Measurements from ENCODE around the gene CTNND2.
"Not testable (repeated sequence)": the region's sequence is repeated elsewhere in the genome, so short reads cannot be mapped to it uniquely, and the experiment has no call there.

The CTNND2 gene

DNA sequence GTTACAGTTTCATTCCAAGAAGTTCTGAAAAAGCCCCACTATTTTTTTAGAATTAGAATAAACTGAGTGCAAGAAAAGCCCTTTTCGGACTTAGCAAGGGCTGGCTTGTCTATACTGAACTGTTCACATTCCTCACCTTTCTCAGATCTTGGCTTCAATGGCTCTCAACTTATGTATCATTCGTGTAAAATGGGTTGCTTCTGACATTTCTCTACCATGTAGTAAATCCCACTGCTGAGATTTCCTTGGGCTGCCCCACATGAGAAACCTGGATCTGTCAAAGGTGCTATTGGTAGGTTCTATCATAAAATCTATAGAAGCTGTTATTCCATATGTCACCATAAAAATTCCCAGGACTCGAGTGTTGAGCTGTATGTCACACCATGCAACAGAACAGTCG lies 454.3 kb downstream of the CTNND2 start:
- no peak for DNase-seq

DNA sequence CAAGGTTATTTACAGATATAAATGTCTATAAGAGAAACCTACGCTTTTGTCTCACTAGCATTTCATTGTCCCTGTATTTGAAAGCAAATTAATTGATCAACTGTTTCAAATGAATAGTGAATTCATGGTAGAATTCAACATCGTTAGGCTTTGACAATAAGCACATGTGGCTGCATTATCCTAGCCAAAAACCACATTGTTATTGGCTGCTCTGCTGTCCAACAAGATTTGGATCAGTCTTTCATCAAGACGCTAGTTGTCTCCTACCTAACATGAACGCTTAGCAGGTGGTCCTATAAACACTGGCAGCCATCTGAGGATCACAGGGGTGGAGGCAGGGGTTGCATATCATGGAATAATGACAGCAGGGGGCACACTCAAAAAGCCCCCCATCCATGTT lies 455.0 kb downstream of the CTNND2 start:
- no peak for DNase-seq

DNA sequence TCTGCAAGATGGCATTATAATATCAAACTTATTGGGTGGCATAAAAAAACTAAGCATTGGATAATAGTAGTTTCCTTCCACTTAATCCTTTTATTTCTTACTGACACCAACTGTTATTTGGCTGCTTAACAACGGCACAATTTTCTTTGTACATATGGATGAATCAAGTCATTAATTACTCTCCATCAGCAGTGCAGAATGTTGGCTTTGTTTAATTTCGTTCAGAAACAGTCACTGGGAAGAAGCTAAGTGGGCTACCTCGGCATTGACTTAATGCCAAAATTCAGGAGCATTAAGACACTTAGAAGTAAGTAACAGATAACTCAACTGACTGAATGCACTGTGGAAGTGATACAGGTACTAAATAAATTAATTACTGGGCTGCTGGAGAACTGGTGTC lies 460.4 kb downstream of the CTNND2 start:
- no peak for DNase-seq

DNA sequence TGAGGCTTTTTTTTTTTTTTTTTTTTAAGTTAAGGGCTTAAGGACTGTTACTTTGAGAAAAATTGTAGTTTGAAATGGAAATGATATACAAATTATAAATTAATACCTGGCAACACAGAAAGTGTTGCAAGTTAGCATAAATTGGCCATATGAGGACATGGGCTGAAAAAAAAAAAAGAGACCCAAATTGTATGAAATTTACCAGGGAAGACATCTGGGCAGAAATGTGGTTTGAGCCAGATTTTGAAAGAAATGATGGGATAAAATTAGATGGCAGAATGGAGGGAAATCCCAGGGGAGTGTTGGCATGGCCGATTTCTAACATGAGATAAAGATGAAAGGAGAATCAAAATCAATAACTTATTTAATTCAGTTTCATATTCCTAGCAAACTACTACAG lies 472.1 kb downstream of the CTNND2 start:
- no peak for DNase-seq

DNA sequence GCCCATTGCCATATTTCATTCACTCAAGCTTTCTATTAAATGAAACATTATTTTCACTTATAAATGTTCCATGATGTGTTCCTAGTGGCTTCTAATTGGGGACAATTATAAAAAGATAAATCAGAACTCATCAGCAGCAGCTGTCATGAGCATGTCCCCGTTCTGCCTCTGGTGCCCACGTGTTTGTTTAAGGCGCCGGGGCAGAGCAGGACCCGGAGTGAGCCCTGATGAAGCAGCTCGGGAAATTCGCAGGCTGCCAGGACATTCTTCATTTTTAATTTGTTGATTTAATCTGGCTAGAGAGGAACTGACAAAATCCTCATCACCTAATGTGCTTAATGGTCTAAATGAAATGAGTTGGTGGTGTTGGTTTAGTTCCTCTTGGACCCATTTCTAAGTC lies 475.0 kb downstream of the CTNND2 start:
- DNase-seq = no peak

DNA sequence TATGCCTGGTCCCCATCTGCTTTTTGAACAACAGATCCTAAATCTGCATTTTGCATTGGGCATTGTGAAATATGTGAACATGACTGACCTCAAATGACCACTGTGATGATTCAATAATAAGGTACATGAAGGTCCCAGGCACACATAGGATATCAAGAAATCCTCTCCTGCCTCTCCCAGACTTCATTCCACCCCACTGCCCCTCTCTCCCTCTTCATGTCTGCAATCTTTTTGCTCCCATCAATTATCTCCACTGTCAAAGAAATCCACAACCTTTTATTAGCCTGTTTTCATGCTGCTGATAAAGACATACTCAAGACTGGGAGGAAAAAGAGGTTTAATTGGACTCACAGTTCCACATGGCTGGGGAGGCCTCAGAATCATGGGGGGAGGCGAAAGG lies 476.7 kb downstream of the CTNND2 start:
- no peak for DNase-seq

DNA sequence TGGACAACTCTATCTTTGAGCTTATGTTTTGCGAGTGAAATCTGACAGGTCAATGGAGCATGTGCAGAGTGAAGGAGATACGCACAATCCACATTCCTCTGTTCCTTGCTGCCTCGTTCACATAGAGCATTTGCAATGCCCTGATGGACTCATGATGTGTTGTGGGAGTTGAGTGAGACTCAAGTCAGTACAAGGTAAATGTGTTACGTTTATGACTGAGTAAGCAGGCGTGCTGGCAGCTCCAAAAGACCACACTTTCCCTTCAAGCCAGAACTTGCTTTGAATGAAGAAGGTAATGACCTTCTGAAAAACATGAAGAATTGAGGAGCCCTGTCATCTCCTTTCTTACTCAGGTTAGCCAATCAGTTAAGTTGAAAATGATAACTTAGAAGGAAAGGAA lies 477.8 kb downstream of the CTNND2 start:
- DNase-seq = no peak

DNA sequence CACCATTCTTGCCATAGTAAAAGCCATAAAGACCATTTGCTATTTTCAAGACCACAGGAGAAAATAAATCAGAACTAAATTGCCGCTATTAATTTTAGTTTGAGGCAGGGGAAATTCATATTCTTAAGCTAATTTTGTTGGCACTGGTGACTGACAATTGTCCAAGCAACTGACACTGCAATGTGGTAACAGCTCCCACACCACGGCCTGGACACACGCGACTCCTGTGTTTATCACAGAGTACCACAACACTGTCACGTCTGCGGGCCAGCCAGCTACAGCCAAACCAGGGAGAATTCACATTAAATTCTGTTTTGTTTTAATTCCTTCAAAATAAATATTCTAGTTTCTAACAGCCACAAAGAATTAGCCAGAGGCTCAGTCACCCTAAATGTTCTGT lies 481.9 kb downstream of the CTNND2 start:
- DNase-seq = no peak

DNA sequence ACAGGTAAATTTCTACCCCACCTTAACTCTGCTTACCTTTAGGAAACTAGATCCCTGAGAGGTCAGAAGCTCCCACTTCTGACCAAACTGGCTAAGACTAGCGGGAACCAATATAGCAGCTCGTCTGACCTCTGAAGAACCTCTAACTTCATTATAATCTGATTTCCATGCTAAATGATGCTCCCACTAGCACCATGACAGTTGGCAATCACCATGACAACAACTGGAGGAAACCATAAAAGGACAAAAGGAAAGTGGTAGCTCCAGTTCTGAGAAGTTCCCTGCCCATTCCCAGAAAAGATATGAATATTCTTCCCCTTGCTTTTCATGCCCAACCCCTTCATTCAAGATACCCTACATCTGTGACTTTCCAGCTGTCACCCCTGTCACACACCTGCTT lies 483.3 kb downstream of the CTNND2 start:
- no peak for DNase-seq

DNA sequence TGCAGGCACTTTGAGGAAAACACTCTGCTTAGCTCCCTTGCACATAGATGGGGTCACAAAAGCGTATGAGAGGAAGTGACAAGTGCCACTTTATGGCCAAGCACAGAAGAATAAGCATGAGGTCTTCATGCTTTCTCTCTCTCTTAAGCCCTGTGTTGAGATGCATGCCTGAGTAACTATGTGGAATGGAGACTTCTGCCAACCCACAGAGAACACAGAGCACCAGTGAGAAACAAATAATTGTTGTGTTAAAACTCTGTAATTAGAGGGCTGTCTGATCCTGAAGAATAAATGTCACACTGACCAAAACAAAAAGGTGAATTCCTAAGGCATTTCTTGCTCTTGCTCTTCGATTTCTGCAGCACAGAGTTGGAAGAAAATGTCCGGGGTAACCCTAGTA lies 488.5 kb downstream of the CTNND2 start:
- DNase-seq = no peak

DNA sequence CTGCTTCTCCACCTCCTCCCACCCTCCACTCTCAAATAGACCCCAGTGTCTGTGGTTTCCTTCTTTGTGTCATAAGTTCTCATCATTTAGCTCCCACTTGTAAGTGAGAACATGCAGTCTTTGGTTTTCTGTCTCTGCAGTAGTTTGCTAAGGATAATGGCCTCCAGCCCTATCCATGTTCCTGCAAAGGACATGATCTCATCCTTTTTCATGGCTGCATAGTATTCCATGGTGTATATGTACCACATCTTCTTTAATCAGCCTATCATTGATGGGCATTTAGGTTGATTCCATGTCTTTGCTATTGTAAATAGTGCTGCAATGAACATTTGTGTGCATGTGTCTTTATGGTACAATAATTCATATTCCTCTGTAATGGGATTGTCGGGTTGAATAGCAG lies 489.5 kb downstream of the CTNND2 start:
- DNase-seq = not testable (repeated sequence)

DNA sequence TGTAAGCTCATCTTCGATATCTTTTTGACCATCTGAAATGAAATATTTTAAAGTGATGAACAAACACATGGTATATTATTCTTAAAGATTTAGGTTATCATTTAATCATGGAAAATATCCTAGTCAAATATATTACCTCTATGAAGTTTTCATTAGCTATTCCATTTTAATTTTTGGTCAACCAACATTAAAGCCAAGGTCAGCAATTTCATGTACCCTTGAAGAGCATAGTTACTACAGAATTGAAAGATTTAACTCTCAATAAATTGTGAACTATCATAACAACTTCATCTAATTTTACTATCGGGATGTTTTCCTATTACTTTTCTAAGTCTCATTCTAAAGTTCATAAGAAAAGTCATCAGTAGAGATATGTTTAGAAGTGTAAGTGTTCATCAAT lies 492.6 kb downstream of the CTNND2 start:
- DNase-seq = no peak

DNA sequence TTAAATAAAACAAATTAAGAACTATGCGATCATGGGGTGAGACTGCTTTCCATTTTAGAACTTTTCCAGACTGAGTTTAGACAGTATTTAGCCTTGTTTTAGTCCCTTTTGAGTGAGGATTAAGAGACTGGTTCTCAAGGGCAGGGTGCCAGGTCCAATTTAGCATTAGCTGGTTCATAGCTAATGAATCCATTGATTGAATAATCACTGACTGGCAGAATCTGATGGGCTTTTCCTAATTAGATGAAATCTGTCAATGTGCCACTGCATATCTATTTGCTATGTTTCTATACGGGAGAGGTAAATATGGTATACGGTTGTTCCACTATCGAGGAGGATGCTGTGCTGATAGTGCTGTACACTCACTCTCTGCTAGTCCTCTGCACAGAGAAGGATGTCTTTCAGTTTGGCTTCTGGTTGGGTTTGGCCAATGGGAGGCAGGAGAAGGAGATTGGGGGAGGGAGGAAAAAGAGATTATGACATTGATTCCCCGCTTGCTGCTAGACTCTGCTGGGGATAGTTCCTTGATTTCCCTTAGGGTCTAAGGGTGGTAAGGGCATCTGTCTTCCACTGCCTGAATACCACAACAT lies 496.6 kb downstream of the CTNND2 start:
- DNase-seq = no peak

DNA sequence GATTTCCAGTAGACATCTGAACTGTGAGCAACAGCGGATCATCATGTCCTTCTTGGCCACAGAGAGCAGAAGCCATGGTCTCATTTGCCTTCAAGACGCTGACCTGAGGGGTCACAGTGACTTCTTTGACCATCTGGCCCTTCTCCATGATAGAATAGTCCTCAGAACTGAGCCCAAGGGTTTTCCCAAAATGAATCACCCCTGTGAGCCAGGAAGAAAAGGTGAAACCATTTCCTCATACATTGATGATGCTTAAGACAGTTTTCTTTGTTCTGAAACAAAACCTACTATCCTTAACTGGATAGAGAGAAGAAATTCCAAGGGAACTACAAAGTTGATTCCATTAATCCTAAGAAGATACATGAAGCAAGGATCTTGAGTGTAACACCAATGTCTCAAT lies 503.9 kb downstream of the CTNND2 start:
- no peak for DNase-seq

DNA sequence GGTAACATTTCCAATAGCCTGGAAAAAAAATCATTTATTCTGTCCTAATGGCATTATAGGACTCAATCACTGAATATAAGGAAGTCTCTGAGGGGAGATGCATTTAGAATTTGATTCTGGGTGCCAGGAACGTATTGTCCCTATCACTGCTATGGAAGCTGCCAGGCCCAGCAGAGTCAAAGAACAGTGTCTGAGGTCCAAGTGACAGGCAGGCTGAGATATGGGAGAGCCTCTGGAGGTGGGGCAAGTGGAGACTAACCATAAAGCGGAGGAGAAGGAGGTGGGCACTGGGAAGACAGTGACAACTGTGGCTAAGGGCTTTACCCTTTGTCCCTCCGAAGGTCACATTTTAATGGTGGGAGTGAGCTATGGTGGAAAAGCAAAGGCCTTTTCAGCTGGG lies 505.5 kb downstream of the CTNND2 start:
- DNase-seq = no peak

DNA sequence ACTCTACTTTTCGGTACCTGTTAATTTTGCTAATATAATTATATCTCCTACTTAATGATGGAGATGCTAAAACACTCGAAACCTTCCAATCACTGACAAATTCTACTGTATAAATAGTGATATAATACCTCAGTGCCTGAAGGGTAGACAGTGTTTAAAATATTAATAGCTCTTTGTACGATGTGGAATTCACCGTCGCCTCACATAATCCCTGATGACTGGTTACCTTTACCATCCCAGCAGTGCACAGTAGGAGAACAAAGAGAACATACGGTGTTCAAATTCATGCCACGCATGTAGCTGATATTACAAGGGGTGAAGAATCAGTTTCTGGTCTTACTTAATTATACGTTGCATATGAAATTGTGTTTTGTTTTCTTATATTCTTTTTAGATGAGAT lies 506.7 kb downstream of the CTNND2 start:
- DNase-seq = no peak

DNA sequence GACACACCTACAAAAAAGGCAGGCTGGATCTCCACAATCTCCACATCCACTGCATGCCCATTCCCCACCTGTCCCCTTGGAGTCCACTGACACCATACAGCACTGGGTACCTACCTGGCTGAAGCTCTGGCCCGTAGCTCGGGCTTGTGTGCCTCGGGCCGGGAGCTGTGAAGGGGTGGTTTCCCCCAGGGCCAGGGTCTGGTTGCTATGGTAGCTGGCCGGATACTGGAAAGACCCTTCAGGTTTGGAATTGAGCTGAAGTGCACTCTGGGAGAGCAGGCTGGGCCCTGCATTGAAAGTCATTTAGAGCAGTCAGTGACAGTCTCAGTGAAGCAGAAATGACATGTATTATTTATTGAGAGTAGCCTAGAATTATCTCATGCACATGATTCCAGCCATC lies 507.3 kb downstream of the CTNND2 start:
- no peak for DNase-seq

DNA sequence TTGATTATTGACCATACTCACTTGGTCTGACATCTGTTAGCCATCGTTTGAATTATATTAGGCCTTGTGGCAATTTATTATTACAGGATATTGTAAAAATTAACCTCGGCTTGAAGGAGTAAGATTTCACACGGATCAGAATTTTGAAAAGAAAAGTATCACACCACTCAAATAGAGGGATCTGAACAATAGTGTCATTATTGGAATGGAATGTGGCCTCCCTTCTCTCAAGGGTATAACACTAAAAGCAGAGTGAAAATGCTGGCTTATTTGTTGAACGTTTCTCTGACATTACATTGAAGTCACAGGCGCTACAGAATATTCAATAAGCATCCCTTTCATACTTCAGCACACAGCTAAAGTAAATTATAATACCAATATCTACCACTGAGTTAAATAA lies 509.3 kb downstream of the CTNND2 start:
- no peak for DNase-seq

DNA sequence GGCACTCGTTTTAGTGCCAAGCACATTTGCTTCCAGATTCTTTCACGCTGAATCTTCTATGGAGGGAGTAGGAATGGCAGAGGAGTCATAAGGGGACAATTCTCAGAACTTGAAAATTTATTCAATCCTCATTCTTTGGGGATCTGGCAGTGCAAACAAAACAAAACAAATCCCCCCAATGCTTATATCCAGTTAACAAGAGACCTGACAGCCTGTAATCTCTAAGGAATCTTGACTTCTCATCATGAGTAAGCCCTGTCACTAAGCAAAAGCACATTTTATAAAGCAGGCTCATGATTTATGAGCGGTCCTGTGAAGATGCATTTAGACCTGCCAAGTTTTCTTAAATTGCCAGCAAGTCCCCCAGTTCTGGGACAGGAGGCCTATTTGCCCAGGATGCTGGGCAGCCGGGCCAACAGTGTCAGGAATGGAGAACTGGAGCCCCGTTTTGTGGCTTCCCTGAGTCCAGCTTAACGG lies 513.9 kb downstream of the CTNND2 start:
- no peak for DNase-seq

DNA sequence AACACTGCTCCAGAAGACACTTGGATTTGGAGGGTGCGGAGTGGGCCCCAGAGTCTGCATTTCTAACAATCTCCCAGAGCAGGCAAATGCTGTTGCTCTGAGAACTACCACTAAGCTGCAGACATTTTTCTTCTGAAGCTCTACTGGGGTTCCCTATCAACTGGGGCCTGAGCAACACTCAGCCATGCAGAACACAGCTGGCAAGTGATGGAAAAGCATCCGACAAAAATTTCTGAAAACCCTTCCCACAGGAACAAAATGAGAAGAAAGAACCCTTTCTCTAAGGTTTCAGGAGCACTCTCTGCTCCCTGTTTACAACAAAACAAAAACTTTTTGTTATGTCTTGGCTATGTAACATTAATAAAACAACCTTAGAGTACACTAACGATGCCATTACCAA lies 516.9 kb downstream of the CTNND2 start:
- DNase-seq = no peak

DNA sequence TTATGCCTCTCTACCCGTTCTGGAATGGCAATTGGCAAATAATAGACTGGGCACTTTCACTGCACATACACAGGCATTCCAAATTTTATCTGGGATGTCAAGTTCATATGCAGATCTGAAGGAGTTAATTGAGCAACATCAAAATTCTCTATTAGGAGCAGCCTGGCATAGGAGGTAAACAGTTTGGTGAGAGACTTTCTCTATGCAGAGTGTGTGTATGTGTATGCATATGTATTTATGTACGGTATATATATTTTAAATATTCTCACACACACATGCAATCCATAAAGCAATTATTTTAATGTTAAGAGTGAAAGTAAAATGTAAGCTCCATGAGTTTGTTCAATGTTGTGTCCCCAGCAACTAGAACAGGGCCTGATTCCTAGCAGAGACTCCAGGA lies 517.8 kb downstream of the CTNND2 start:
- DNase-seq = no peak

DNA sequence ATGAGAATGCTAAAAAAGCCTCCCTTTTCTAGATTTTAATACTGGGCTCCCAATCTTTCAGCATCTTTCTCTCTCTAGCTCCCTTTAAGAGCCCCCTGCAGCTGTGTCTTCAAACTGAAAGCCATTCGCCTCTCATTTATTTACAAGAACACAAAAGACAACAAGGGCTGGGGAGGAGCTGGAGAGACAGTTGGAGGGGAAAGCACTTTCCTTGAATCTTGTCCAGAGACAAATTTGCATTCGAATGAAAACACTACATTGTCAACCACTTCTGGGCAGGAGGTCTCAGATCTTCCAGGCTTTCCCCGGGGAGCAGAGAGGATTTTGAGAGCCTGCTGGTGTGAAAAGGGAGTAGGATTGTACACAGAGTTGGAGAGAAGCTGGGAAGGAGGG lies 518.3 kb downstream of the CTNND2 start:
- DNase-seq = no peak

DNA sequence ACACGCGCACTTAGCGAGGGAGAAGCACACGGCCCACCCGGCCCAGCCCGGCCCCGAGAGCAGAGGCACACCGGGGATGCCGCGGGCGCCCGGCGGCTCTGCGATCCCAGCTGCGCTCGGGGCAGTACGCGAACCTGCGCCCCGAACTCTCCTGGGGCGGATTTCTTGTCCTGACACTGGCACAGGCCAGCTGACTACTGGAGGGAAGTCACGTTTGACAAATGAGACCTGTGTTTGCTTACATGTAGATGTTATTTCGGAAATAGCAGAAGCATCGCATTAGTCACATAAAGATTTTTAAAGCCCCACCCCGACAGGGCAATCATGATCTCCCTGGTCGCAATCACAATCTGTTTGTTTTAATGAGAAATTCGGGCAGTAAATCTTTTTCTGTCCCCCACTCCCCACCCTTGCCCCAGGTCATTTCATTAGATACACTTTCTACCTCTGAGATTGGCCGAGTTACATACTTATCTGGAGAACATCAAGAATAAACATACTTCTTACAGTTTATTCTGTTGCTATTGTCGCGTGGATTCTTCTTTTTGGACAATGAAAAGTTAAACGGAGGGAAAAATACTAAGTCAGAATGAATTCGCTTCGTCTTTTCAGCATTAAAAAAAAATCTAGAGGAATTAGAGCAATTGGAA lies 518.9 kb downstream of the CTNND2 start:
- no peak for DNase-seq

DNA sequence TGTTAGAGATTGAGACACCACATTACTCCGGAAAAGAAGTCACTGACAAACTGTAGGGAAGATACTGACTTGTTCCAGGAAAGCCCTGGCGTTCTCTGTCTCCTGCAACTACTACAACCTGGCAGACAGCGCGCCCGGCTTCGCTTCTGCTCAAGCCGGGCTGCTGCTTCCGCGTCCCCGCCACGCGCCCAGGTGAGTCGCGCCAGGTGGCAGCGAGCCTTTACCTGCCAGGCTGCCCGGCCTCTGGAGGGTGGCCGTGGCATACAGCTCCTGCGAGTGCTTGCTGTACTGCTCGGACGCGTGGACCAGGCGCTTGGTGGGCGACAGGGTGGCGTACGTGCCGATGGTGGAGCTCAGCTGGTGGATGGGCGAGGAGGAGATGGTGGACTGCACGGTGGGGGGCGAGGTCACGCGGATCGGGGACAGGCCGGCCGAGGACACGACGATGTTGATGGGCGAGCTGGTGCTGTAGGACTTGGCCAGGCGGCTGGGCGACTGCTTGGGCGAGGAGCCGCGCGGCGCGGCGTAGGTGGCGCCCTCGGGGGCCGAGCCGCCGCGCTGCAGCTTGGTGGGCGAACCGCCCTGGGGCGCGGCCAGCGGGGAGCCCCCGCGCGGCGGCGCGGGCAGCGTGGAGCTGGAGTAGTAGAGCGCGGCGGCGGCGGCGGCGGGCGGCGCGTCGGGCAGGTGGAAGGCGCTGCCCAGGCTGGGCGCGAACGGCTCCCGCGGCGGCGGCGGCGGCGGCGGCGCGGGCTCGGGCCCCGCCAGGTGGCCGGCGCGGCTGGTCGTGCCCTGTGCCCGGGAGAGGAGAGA lies 519.6 kb downstream of the CTNND2 start:
- no peak for DNase-seq
